Mammary epithelial cell (primary cell): ENCODE data around the gene CACNA2D4.

Source experiments
- EZH2 ChIP-seq: IDR thresholded peaks from 2 replicates; pipeline ENCODE4 v1.6.1; 2012; ENCODE audit warnings: low read length, inconsistent platforms, borderline replicate concordance
- TF ChIP-seq, protein P1 (sequence below), 2 donors: IDR thresholded peaks in 1 of 2; conservative IDR thresholded peaks in 1 of 2; 2 replicates each; pipeline ENCODE4 v1.5.1; 2011 to 2012; ENCODE audit warnings: inconsistent platforms in 2 of 2, low read length in 2 of 2, mild to moderate bottlenecking in 2 of 2, control low read depth in 1 of 2, low read depth in 1 of 2; ENCODE audit not compliant: insufficient read depth in 1 of 2; ENCODE audit errors: extremely low read depth in 1 of 2

DNA sequence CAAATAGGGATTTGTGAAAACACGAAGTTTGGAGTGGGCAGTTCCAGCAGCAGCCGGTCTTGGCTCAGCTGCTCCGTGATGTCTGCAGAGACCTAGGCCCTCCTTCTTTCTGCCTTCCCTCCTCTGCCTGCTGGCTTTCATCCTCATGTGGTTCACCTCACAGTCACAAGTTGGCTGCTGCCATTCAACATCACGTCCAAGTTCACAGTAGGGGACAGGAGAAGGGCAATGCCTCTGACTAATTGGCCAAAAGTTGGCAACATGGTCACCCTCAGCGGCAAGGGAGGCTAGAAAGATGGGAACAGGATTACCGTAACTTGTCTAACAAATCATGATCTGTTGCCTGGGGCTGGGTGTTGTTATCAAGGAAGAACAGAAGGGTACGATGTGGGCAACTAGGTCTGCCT is 7.8 kb upstream of the CACNA2D4 start:
- TF ChIP-seq, protein P1, sequence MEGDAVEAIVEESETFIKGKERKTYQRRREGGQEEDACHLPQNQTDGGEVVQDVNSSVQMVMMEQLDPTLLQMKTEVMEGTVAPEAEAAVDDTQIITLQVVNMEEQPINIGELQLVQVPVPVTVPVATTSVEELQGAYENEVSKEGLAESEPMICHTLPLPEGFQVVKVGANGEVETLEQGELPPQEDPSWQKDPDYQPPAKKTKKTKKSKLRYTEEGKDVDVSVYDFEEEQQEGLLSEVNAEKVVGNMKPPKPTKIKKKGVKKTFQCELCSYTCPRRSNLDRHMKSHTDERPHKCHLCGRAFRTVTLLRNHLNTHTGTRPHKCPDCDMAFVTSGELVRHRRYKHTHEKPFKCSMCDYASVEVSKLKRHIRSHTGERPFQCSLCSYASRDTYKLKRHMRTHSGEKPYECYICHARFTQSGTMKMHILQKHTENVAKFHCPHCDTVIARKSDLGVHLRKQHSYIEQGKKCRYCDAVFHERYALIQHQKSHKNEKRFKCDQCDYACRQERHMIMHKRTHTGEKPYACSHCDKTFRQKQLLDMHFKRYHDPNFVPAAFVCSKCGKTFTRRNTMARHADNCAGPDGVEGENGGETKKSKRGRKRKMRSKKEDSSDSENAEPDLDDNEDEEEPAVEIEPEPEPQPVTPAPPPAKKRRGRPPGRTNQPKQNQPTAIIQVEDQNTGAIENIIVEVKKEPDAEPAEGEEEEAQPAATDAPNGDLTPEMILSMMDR (conservative IDR thresholded peaks at IDR 0.05 in 1 of 2, IDR thresholded peaks at IDR 0.05 in 1 of 2; ENCODE audit: extremely low read depth in 1 of 2, insufficient read depth in 1 of 2, low read depth in 1 of 2, low read length in 2 of 2): no peak
- TF ChIP-seq EZH2: no peak
